GM12892 (cell line): ENCODE data around the gene PDHX.

Source experiments
- POLR2A ChIP-seq: IDR thresholded peaks from 2 replicates; pipeline ENCODE4 v1.6.1; 2011; ENCODE audit warnings: low read depth, low read length, control low read depth
- POLR2AphosphoS5 ChIP-seq: IDR thresholded peaks from 2 replicates; pipeline ENCODE4 v1.6.1; 2011; ENCODE audit warnings: low read depth, low read length, control low read depth

GRCh38 chr11:35021589-35021988, 105.2 kb downstream of the PDHX start:
- no peak for TF ChIP-seq POLR2AphosphoS5
- TF ChIP-seq POLR2A: no peak
